Stimulated activated CD4-positive, alpha-beta T cell treated with anti-CD3 and anti-CD28 coated beads, Interleukin-12 subunit alpha, Interleukin-12 subunit beta, amount 100 ng/mL, for 4 hours (primary cell): ENCODE measurements around the gene MYORG.
"Not testable (repeated sequence)": the region's sequence is repeated elsewhere in the genome, so short reads cannot be mapped to it uniquely, and the experiment has no call there.

Source experiments
- DNase-seq: peaks from one replicate; pipeline ENCODE4 v3.0.0-alpha.2; 2020

MYORG gene

GRCh38 chr9:34367751-34368410 lies 8.8 kb downstream of the MYORG start:
- DNase-seq = not testable (repeated sequence)

- DNase-seq = no peak
Observed at GRCh38 chr9:34366365-34366764, 10.3 kb downstream of the MYORG start.

- DNase-seq = no peak
Observed at GRCh38 chr9:34365282-34365681, 11.4 kb downstream of the MYORG start.

GRCh38 chr9:34363619-34364351 lies 12.9 kb downstream of the MYORG start:
- DNase-seq = no peak

- DNase-seq = no peak
Observed at GRCh38 chr9:34362614-34363214, 14.0 kb downstream of the MYORG start.

- DNase-seq = not testable (repeated sequence)
Observed at GRCh38 chr9:34352957-34353356, 23.7 kb downstream of the MYORG start.

GRCh38 chr9:34352122-34352652 lies 24.5 kb downstream of the MYORG start:
- not testable (repeated sequence) for DNase-seq

- no peak for DNase-seq
Observed at GRCh38 chr9:34349324-34349723, 27.4 kb downstream of the MYORG start.

GRCh38 chr9:34347800-34348158 lies 28.9 kb downstream of the MYORG start:
- DNase-seq = no peak

- DNase-seq = no peak
Observed at GRCh38 chr9:34346873-34347799, 29.6 kb downstream of the MYORG start.

- no peak for DNase-seq
Observed at GRCh38 chr9:34343605-34344004, 33.1 kb downstream of the MYORG start.

- no peak for DNase-seq
Observed at GRCh38 chr9:34343090-34343489, 33.6 kb downstream of the MYORG start.

GRCh38 chr9:34341659-34342295 lies 34.9 kb downstream of the MYORG start:
- DNase-seq = no peak

GRCh38 chr9:34338665-34339385 lies 37.9 kb downstream of the MYORG start:
- no peak for DNase-seq

GRCh38 chr9:34338079-34338478 lies 38.6 kb downstream of the MYORG start:
- not testable (repeated sequence) for DNase-seq

- no peak for DNase-seq
Observed at GRCh38 chr9:34337403-34337802, 39.3 kb downstream of the MYORG start.

- DNase-seq = no peak
Observed at GRCh38 chr9:34335376-34335775, 41.3 kb downstream of the MYORG start.

- no peak for DNase-seq
Observed at GRCh38 chr9:34334916-34335315, 41.8 kb downstream of the MYORG start.

GRCh38 chr9:34334337-34334824 lies 42.3 kb downstream of the MYORG start:
- DNase-seq = no peak

- no peak for DNase-seq
Observed at GRCh38 chr9:34333836-34334235, 42.9 kb downstream of the MYORG start.
